OCI-LY7 (cell line): ENCODE results near the gene SERPINA4. TPM values are rescaled to one million over a fixed set of nuclear protein-coding genes. Genes with fewer than 3 reads are reported as not detected.

Experiments used
- BruUV-seq: library from RNA; stranded (reverse); fragments of 400-500 nt; replicated peaks from 2 replicates; lab custom pipeline; 2021; lab: Mats Ljungman, UMichigan
- CTCF ChIA-PET: fragments of 300-600 bp; sonication (Branson Sonifier 250); formaldehyde crosslinking; loops from one replicate; lab custom pipeline; 2022; ENCODE audit warnings: antibody characterized with exemption; ENCODE audit not compliant: unreplicated experiment; lab: Charles Lee
- POLR2A ChIA-PET: fragments of 300-600 bp; sonication (Branson Sonifier 250); formaldehyde crosslinking; loops from one replicate; lab custom pipeline; 2022; ENCODE audit warnings: antibody characterized with exemption; lab: Charles Lee
- DNase-seq: peaks from one replicate; pipeline ENCODE4 v3.0.0-alpha.2; 2015; ENCODE audit warnings: low spot score
- H2AFZ ChIP-seq: fragments of 200-600 bp; sonication (generic), shearing (Covaris generic); 2 replicates; pipeline ENCODE4 v1.6.1; 2014; ENCODE audit warnings: mild to moderate bottlenecking, antibody characterized with exemption, low read length, moderate library complexity
- H3K27ac ChIP-seq: fragments of 200-600 bp; sonication (generic); 2 replicates; pipeline ENCODE4 v1.5.1; 2014; ENCODE audit warnings: mixed run types, low read depth, mild to moderate bottlenecking, moderate library complexity, low read length, inconsistent platforms; ENCODE audit not compliant: poor library complexity, severe bottlenecking
- H3K36me3 ChIP-seq: fragments of 200-600 bp; sonication (generic); 2 replicates; pipeline ENCODE4 v1.6.1; 2014; ENCODE audit warnings: mild to moderate bottlenecking, antibody characterized with exemption, low read length, moderate library complexity, mixed read lengths; ENCODE audit not compliant: insufficient read depth
- H3K4me1 ChIP-seq: fragments of 200-600 bp; sonication (generic); 2 replicates; pipeline ENCODE4 v1.5.1; 2014; ENCODE audit warnings: mild to moderate bottlenecking, low read length; ENCODE audit not compliant: insufficient read depth, poor library complexity, severe bottlenecking
- H3K4me2 ChIP-seq: fragments of 200-600 bp; sonication (generic); 2 replicates; pipeline ENCODE4 v1.6.1; 2014; ENCODE audit warnings: mild to moderate bottlenecking, low read length
- H3K4me3 ChIP-seq: fragments of 200-600 bp; sonication (generic); 2 replicates; pipeline ENCODE4 v1.5.1; 2014; ENCODE audit warnings: mild to moderate bottlenecking, low read depth, low read length; ENCODE audit not compliant: poor library complexity, severe bottlenecking
- H3K79me2 ChIP-seq: fragments of 200-600 bp; sonication (generic); 2 replicates; pipeline ENCODE4 v1.6.1; 2016; ENCODE audit warnings: low read depth, mild to moderate bottlenecking, low read length, moderate library complexity, mixed read lengths; ENCODE audit not compliant: insufficient read depth
- H3K9me2 ChIP-seq: fragments of 200-600 bp; sonication (generic); 2 replicates; pipeline ENCODE4 v1.6.1; 2016; ENCODE audit warnings: mild to moderate bottlenecking, low read length, mixed read lengths; ENCODE audit not compliant: insufficient read depth
- H3K9me3 ChIP-seq: fragments of 200-600 bp; sonication (generic); 2 replicates; pipeline ENCODE4 v1.6.1; 2014; ENCODE audit warnings: mild to moderate bottlenecking, mixed run types, low read length, mixed read lengths
- H4K20me1 ChIP-seq: fragments of 200-600 bp; sonication (generic); 2 replicates; pipeline ENCODE4 v1.6.1; 2014; ENCODE audit warnings: mild to moderate bottlenecking, antibody characterized with exemption, low read length, moderate library complexity, mixed read lengths; ENCODE audit not compliant: insufficient read depth
- EZH2phosphoT487 ChIP-seq: fragments of 200-600 bp; sonication (generic); IDR thresholded peaks from 2 replicates; pipeline ENCODE4 v1.6.1; 2018; ENCODE audit warnings: low read depth, borderline replicate concordance, mild to moderate bottlenecking, mixed run types, antibody characterized with exemption, low read length, moderate library complexity, mixed read lengths
- intact Hi-C: fragments of 100-400 bp; cut with micrococcal nuclease; formaldehyde crosslinking; loops from one replicate; pipeline ENCODE4 v1.10.0; 2022; ENCODE audit not compliant: unreplicated experiment
- total RNA-seq, 2 experiments: library from RNA; depleted of rRNA in 1 of 2; stranded (reverse); fragments of >200 nt in 1 of 2; shearing (Covaris generic) in 1 of 2; gene quantifications; 2 replicates each; pipeline ENCODE4 v1.2.3, GENCODE V29; 2014 to 2022
- TF ChIP-seq, protein P1 (sequence below): fragments of 200-600 bp; sonication (generic); conservative IDR thresholded peaks from 2 replicates; pipeline ENCODE4 v1.5.1; 2014; ENCODE audit warnings: mild to moderate bottlenecking, antibody characterized with exemption, low read length, moderate library complexity, mixed read lengths

SERPINA4 gene
- total RNA-seq, 2 experiments from 2014 or later = not detected

GRCh38 chr14:94586635-94587034 lies 25.4 kb downstream of the SERPINA4 start:
- Histone ChIP-seq H3K36me3 (no peaks in the 10 kb centered on the region), H3K9me2 (no peaks in the 10 kb centered on the region), H3K27ac (no peak overlapping the region), H3K4me2 (no peak overlapping the region), H2AFZ (no peak overlapping the region), H3K9me3 (no peaks in the 10 kb centered on the region), H4K20me1 (no peaks in the 10 kb centered on the region), H3K4me1 (no peaks in the 10 kb centered on the region), H3K79me2 (no peaks in the 10 kb centered on the region), H3K4me3 (no peak overlapping the region)
- intact Hi-C loops = no loop called here
- TF ChIP-seq, protein P1, sequence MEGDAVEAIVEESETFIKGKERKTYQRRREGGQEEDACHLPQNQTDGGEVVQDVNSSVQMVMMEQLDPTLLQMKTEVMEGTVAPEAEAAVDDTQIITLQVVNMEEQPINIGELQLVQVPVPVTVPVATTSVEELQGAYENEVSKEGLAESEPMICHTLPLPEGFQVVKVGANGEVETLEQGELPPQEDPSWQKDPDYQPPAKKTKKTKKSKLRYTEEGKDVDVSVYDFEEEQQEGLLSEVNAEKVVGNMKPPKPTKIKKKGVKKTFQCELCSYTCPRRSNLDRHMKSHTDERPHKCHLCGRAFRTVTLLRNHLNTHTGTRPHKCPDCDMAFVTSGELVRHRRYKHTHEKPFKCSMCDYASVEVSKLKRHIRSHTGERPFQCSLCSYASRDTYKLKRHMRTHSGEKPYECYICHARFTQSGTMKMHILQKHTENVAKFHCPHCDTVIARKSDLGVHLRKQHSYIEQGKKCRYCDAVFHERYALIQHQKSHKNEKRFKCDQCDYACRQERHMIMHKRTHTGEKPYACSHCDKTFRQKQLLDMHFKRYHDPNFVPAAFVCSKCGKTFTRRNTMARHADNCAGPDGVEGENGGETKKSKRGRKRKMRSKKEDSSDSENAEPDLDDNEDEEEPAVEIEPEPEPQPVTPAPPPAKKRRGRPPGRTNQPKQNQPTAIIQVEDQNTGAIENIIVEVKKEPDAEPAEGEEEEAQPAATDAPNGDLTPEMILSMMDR = no peak
- no peak for TF ChIP-seq EZH2phosphoT487
- no TSS peak for BruUV-seq
- ChIA-PET POLR2A (no interaction called here), CTCF (no interaction called here)
- DNase-seq = no peak

- no peak for DNase-seq
- Histone ChIP-seq H3K4me3 (no peak overlapping the region), H3K4me2 (no peak overlapping the region), H3K79me2 (no peaks in the 10 kb centered on the region), H3K9me3 (no peaks in the 10 kb centered on the region), H3K4me1 (no peaks in the 10 kb centered on the region), H3K27ac (no peak overlapping the region), H2AFZ (no peak overlapping the region), H3K36me3 (no peaks in the 10 kb centered on the region), H4K20me1 (no peaks in the 10 kb centered on the region), H3K9me2 (no peaks in the 10 kb centered on the region)
- intact Hi-C loops = no loop called here
- no TSS peak for BruUV-seq
- ChIA-PET CTCF (no interaction called here), POLR2A (no interaction called here)
- TF ChIP-seq EZH2phosphoT487 = no peak
- TF ChIP-seq, protein P1 = no peak
Measured at GRCh38 chr14:94588311-94588710, 27.1 kb downstream of the SERPINA4 start.

- Histone ChIP-seq H3K79me2 (no peaks in the 10 kb centered on the region), H3K27ac (no peak overlapping the region), H3K4me3 (no peak overlapping the region), H2AFZ (no peak overlapping the region), H4K20me1 (no peaks in the 10 kb centered on the region), H3K4me2 (no peak overlapping the region), H3K4me1 (no peaks in the 10 kb centered on the region), H3K9me2 (no peaks in the 10 kb centered on the region), H3K9me3 (no peaks in the 10 kb centered on the region), H3K36me3 (no peaks in the 10 kb centered on the region)
- BruUV-seq = no TSS peak
- POLR2A ChIA-PET = no interaction called here
- TF ChIP-seq EZH2phosphoT487 = no peak
- TF ChIP-seq, protein P1 = no peak
- DNase-seq = no peak
- intact Hi-C loops = no loop called here
- CTCF ChIA-PET = no interaction called here
Measured at GRCh38 chr14:94591073-94591472, 29.8 kb downstream of the SERPINA4 start.
